IMR-90 (cell line): Measurements from ENCODE around the gene MRPS15. TPM values are rescaled to one million over a fixed set of nuclear protein-coding genes. Genes with fewer than 3 reads are reported as not detected.

ENCODE experiments used
- ATAC-seq: fragments of 200-7000 bp; cut with Tn5 transposase; 2 replicates; pipeline ENCODE4 v1.9.1; 2020; ENCODE audit warnings: low read depth, mild to moderate bottlenecking, moderate library complexity
- BruUV-seq: library from RNA; stranded (reverse); fragments of 400-500 nt; replicated peaks from 2 replicates; lab custom pipeline; 2021; lab: Mats Ljungman, UMichigan
- CTCF ChIA-PET: fragments of 300-600 bp; formaldehyde crosslinking; extraction: SDS; loops from one replicate; lab custom pipeline; 2021; ENCODE audit warnings: antibody characterized with exemption; lab: Yijun Ruan, JAX
- POLR2A ChIA-PET: fragments of 300-600 bp; sonication (Branson Sonifier 250); formaldehyde crosslinking; loops from one replicate; lab custom pipeline; 2022; ENCODE audit warnings: antibody characterized with exemption; ENCODE audit not compliant: unreplicated experiment; lab: Charles Lee
- DNase-seq: peaks from one replicate; pipeline ENCODE4 v3.0.0; 2013
- H2AFZ ChIP-seq: replicated peaks from 2 replicates; pipeline ENCODE3; 2013; ENCODE audit warnings: low read length, mild to moderate bottlenecking; ENCODE audit not compliant: poor library complexity
- H2AK5ac ChIP-seq: 2 replicates; pipeline ENCODE4 v1.6.1; 2013; ENCODE audit warnings: low read depth, low read length, inconsistent platforms
- H2AK9ac ChIP-seq: replicated peaks from 2 replicates; pipeline ENCODE3; 2013; ENCODE audit warnings: mild to moderate bottlenecking, low read depth, low read length, moderate library complexity; ENCODE audit not compliant: poor library complexity
- H2BK120ac ChIP-seq: 2 replicates; pipeline ENCODE4 v1.6.1; 2013; ENCODE audit warnings: low read depth, low read length, inconsistent platforms
- H2BK15ac ChIP-seq: 3 replicates; pipeline ENCODE4 v1.6.1; 2013; ENCODE audit warnings: low read depth, low read length, inconsistent platforms
- H2BK20ac ChIP-seq: 2 replicates; pipeline ENCODE4 v1.6.1; 2013; ENCODE audit warnings: low read depth, mild to moderate bottlenecking, inconsistent platforms, low read length, moderate library complexity
- H2BK5ac ChIP-seq: 2 replicates; pipeline ENCODE4 v1.6.1; 2013; ENCODE audit warnings: mild to moderate bottlenecking, low read depth, low read length, inconsistent platforms; ENCODE audit not compliant: poor library complexity, severe bottlenecking
- H3K14ac ChIP-seq: replicated peaks from 2 replicates; pipeline ENCODE4 v1.6.1; 2013; ENCODE audit warnings: low read depth, low read length, inconsistent platforms
- H3K18ac ChIP-seq: 2 replicates; pipeline ENCODE4 v1.6.1; 2013; ENCODE audit warnings: low read depth, low read length, control low read depth
- H3K23ac ChIP-seq: 2 replicates; pipeline ENCODE4 v1.6.1; 2013; ENCODE audit warnings: low read depth, low read length, inconsistent platforms
- H3K27ac ChIP-seq: 2 replicates; pipeline ENCODE4 v1.5.1; 2013; ENCODE audit warnings: mild to moderate bottlenecking, control low read depth, low read length; ENCODE audit not compliant: insufficient read depth
- H3K27me3 ChIP-seq: 2 replicates; pipeline ENCODE4 v1.6.1; 2013; ENCODE audit warnings: low read length; ENCODE audit not compliant: control insufficient read depth, insufficient read depth
- H3K36me3 ChIP-seq: 2 replicates; pipeline ENCODE4 v1.6.1; 2013; ENCODE audit warnings: low read length, mixed read lengths; ENCODE audit not compliant: control insufficient read depth, insufficient read depth
- H3K4ac ChIP-seq: 2 replicates; pipeline ENCODE4 v1.6.1; 2013; ENCODE audit warnings: low read depth, low read length, inconsistent platforms
- H3K4me1 ChIP-seq: 2 replicates; pipeline ENCODE4 v1.6.1; 2013; ENCODE audit warnings: low read length, mixed read lengths; ENCODE audit not compliant: control insufficient read depth, insufficient read depth
- H3K4me2 ChIP-seq: 2 replicates; pipeline ENCODE4 v1.6.1; 2013; ENCODE audit warnings: low read depth, mild to moderate bottlenecking, control low read depth, low read length, moderate library complexity
- H3K4me3 ChIP-seq: 2 replicates; pipeline ENCODE4 v1.5.1; 2013; ENCODE audit warnings: low read depth, mild to moderate bottlenecking, control low read depth, low read length, moderate library complexity; ENCODE audit not compliant: insufficient read depth
- H3K56ac ChIP-seq: 2 replicates; pipeline ENCODE4 v1.6.1; 2013; ENCODE audit warnings: low read length, inconsistent platforms; ENCODE audit not compliant: insufficient read depth; ENCODE audit errors: extremely low read depth
- H3K79me1 ChIP-seq, 2 experiments: 2 replicates each; pipeline ENCODE4 v1.6.1; 2013; ENCODE audit warnings: low read length in 2 of 2, inconsistent platforms in 1 of 2, low read depth in 1 of 2
- H3K9ac ChIP-seq: 2 replicates; pipeline ENCODE4 v1.6.1; 2013; ENCODE audit warnings: low read depth, low read length, control low read depth
- H3K9me1 ChIP-seq: 2 replicates; pipeline ENCODE4 v1.6.1; 2013; ENCODE audit warnings: low read length, inconsistent platforms; ENCODE audit not compliant: insufficient read depth
- H3K9me3 ChIP-seq: 2 replicates; pipeline ENCODE4 v1.6.1; 2013; ENCODE audit warnings: low read length; ENCODE audit not compliant: control insufficient read depth, insufficient read depth
- H4K20me1 ChIP-seq: 2 replicates; pipeline ENCODE4 v1.6.1; 2013; ENCODE audit warnings: low read length, inconsistent platforms; ENCODE audit not compliant: insufficient read depth
- H4K5ac ChIP-seq: 2 replicates; pipeline ENCODE4 v1.6.1; 2013; ENCODE audit warnings: mild to moderate bottlenecking, low read depth, low read length, control low read depth
- H4K8ac ChIP-seq, 2 experiments: 2 replicates each; pipeline ENCODE4 v1.6.1; 2013; ENCODE audit warnings: low read depth in 2 of 2, low read length in 2 of 2, control low read depth in 1 of 2, inconsistent platforms in 1 of 2
- H4K91ac ChIP-seq: 2 replicates; pipeline ENCODE4 v1.6.1; 2013; ENCODE audit warnings: low read depth, low read length, inconsistent platforms; ENCODE audit not compliant: insufficient read depth
- CEBPB ChIP-seq: IDR thresholded peaks from 2 replicates; pipeline ENCODE4 v1.6.1; 2012; ENCODE audit warnings: low read depth, low read length, improper control_type of control experiment
- CHD1 ChIP-seq: IDR thresholded peaks from 2 replicates; pipeline ENCODE4 v1.6.1; 2012; ENCODE audit warnings: low read depth, low read length, improper control_type of control experiment
- FOS ChIP-seq: fragments of 150-350 bp; IDR thresholded peaks from 2 replicates; pipeline ENCODE4 v1.6.1; 2016; ENCODE audit warnings: low read depth, low read length
- MAFK ChIP-seq: IDR thresholded peaks from 2 replicates; pipeline ENCODE4 v1.6.1; 2012; ENCODE audit warnings: low read depth, low read length, improper control_type of control experiment
- NFE2L2 ChIP-seq: fragments of 150-350 bp; IDR thresholded peaks from 2 replicates; pipeline ENCODE4 v1.6.1; 2016; ENCODE audit warnings: low read depth, mild to moderate bottlenecking, low read length
- RAD21 ChIP-seq: IDR thresholded peaks from 2 replicates; pipeline ENCODE4 v1.6.1; 2012; ENCODE audit warnings: low read length, improper control_type of control experiment
- RCOR1 ChIP-seq: IDR thresholded peaks from 2 replicates; pipeline ENCODE4 v1.6.1; 2012; ENCODE audit warnings: mild to moderate bottlenecking, low read length, improper control_type of control experiment; ENCODE audit not compliant: insufficient replicate concordance
- RFX5 ChIP-seq: IDR thresholded peaks from 2 replicates; pipeline ENCODE4 v1.8.0; 2012; ENCODE audit warnings: low read depth, mild to moderate bottlenecking, low read length, moderate library complexity
- SMC3 ChIP-seq: fragments of 150-350 bp; IDR thresholded peaks from 2 replicates; pipeline ENCODE4 v1.6.1; 2016; ENCODE audit warnings: low read depth, mild to moderate bottlenecking, antibody characterized with exemption, low read length, moderate library complexity
- WGBS, 2 experiments: methylation state at CpG; one replicate each; pipeline versions ENCODE4 v1.1.5 to v1.1.7; 2013; ENCODE audit warnings: missing lambda C conversion rate in 2 of 2; ENCODE audit not compliant: insufficient read length in 1 of 2; ENCODE audit errors: extremely low coverage in 2 of 2; 5-methylcytosine and 5-hydroxymethylcytosine counted together
- dilution Hi-C: fragments of 300-500 bp; cut with HindIII; formaldehyde crosslinking; loops from one replicate; pipeline ENCODE4 v1.14.3; 2018; ENCODE audit warnings: low sequenced_read_pairs; ENCODE audit not compliant: unreplicated experiment
- in situ Hi-C: fragments of 300-500 bp; cut with MboI; formaldehyde crosslinking; loops from 3 replicates; pipeline ENCODE4 v1.14.3; 2019; ENCODE audit warnings: low sequenced_read_pairs, inconsistent platforms, mixed read lengths
- intact Hi-C: fragments of 100-400 bp; cut with micrococcal nuclease; formaldehyde crosslinking; loops from 2 replicates; pipeline ENCODE4 v1.10.0; 2022
- polyA plus RNA-seq, 3 experiments: library from polyadenylated mRNA; depleted of rRNA; stranded (reverse); fragments of >200 nt; gene quantifications; 2 replicates each; pipeline ENCODE4 v1.2.3, GENCODE V29; 2012; ENCODE audit warnings: low replicate concordance in 1 of 3
- total RNA-seq: library from RNA; depleted of rRNA; stranded (reverse); fragments of >200 nt; gene quantifications from 2 replicates; pipeline ENCODE4 v1.2.3, GENCODE V29; 2012
- TF ChIP-seq, protein P1 (sequence below): fragments of 150-350 bp; IDR thresholded peaks from 2 replicates; pipeline ENCODE4 v1.6.1; 2017; ENCODE audit warnings: mild to moderate bottlenecking, antibody characterized with exemption, low read length, low read depth
- TF ChIP-seq, protein P2 (sequence below): fragments of 150-350 bp; IDR thresholded peaks from 2 replicates; pipeline ENCODE4 v1.6.1; 2016; ENCODE audit warnings: low read depth, mild to moderate bottlenecking, low read length, moderate library complexity, borderline replicate concordance

MRPS15 gene
- total and polyA plus RNA-seq, 2 of the 4 experiments (the other 2 are of a cell fraction), result 46.1 to 77.9 TPM

DNA sequence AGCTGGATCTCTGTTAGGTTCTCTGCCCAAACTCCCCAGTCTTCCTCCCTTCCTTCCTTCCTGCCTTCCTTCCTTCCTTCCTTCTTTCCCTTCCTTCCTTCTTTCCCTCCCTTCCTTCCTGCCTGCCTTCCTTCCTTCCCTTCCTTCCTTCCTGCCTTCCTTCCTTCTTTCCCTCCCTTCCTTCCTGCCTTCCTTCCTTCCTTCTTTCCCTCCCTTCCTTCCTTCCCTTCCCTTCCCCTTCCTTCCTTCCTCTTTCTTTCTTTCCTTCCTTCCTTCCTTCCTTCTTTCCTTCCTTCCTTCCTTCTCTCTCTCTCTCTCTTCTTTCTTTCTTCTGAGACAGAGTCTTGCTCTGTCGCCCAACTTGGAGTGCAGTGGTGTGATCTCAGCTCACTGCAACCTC is 57.7 kb downstream of the MRPS15 start:
- Histone ChIP-seq H3K27ac (no peak overlapping the region), H2BK20ac (no peak overlapping the region), H3K79me1 (no peaks in the 10 kb centered on the region), H3K18ac (no peak overlapping the region), H3K9me1 (no peaks in the 10 kb centered on the region), H3K23ac (no peak overlapping the region), H2AK5ac (no peak overlapping the region), H4K20me1 (no peaks in the 10 kb centered on the region), H2BK5ac (no peak overlapping the region), H2BK15ac (no peak overlapping the region), H4K8ac (no peak overlapping the region), H3K9me3 (no peaks in the 10 kb centered on the region; the same call in 1 of the 2 replicates), H3K36me3 (no peaks in the 10 kb centered on the region), H4K5ac (no peak overlapping the region), H3K4ac (no peak overlapping the region), H3K27me3 (no peaks in the 10 kb centered on the region), H2BK120ac (no peak overlapping the region), H3K9ac (no peak overlapping the region), H4K91ac (no peak overlapping the region), H3K4me1 (peaks cover 2% of the 10 kb centered on the region; the same call in 1 of the 2 replicates), H3K4me3 (no peak overlapping the region), H2AFZ (no peak overlapping the region), H2AK9ac (no peak overlapping the region), H3K56ac (no peak overlapping the region), H3K4me2 (no peak overlapping the region), H3K14ac (no peak overlapping the region)
- intact Hi-C loops, result no loop called here
- DNase-seq (no peak), ATAC-seq (no peak)
- no peak for TF ChIP-seq CHD1
- no peak for TF ChIP-seq MAFK
- TF ChIP-seq FOS, result no peak
- TF ChIP-seq, protein P1, sequence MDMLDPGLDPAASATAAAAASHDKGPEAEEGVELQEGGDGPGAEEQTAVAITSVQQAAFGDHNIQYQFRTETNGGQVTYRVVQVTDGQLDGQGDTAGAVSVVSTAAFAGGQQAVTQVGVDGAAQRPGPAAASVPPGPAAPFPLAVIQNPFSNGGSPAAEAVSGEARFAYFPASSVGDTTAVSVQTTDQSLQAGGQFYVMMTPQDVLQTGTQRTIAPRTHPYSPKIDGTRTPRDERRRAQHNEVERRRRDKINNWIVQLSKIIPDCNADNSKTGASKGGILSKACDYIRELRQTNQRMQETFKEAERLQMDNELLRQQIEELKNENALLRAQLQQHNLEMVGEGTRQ, result no peak
- TF ChIP-seq, protein P2, sequence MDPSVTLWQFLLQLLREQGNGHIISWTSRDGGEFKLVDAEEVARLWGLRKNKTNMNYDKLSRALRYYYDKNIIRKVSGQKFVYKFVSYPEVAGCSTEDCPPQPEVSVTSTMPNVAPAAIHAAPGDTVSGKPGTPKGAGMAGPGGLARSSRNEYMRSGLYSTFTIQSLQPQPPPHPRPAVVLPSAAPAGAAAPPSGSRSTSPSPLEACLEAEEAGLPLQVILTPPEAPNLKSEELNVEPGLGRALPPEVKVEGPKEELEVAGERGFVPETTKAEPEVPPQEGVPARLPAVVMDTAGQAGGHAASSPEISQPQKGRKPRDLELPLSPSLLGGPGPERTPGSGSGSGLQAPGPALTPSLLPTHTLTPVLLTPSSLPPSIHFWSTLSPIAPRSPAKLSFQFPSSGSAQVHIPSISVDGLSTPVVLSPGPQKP, result no peak
- no peak for TF ChIP-seq RCOR1
- TF ChIP-seq RFX5, result no peak
- no peak for TF ChIP-seq CEBPB
- TF ChIP-seq NFE2L2, result no peak
- no peak for TF ChIP-seq RAD21
- no peak for TF ChIP-seq SMC3
- ChIA-PET CTCF (no interaction called here), POLR2A (no interaction called here)
- dilution Hi-C loops, result no loop called here
- BruUV-seq, result no TSS peak
- in situ Hi-C loops, result loop anchor here (25.0 kb wide), 1 partner anchor 294 kb away; no protein-coding TSS in a partner anchor
- no CpG with 5 or more reads among the region's 1 CpG for WGBS, 2 experiments
